ENCODE measurements around the gene MAML1. TPM values are rescaled to one million over a fixed set of nuclear protein-coding genes. Genes with fewer than 3 reads are reported as not detected.

MAML1 gene
- total RNA-seq, 3 donors from 2014 or later = 16.3 to 22.4 (median 21.0) TPM

DNA sequence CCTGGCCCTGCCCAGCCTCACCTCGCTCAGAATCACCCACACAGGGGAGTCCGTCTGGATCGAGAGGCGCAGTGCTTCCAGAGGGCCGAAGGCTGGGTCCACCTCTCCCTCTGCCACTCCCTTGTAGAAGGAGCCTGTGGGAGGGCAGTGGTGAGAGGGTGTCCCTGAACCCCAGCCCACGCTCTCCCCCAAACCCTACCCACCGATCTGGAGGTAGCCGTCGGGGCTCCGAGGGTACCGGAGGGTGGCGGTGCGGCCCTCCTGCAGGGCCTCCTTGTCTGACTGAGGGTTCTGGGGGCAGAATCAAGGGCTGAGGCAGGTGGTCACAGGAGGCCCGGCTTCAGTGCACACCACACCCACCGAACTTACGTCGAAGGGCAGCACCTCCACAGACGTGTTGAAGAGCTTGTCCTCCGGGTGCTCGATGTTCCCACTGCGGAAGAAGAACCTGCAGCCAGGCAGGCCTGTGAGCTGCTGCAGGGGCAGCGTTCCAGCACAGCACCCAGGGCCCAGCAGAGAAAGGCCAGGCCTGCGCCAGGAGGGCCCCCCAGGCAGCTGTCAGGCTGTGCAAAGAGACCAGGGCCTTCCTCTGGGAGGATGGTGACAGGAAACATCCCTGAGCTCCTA, 65.6 kb downstream of the MAML1 start:
- H3K4me1 ChIP-seq = peaks cover 3 to 29% of the 10 kb centered on the region in 2 donors
- intact Hi-C loops (cut with DNase I; ENCODE audit: low total_unique reads) = no loop called here

DNA sequence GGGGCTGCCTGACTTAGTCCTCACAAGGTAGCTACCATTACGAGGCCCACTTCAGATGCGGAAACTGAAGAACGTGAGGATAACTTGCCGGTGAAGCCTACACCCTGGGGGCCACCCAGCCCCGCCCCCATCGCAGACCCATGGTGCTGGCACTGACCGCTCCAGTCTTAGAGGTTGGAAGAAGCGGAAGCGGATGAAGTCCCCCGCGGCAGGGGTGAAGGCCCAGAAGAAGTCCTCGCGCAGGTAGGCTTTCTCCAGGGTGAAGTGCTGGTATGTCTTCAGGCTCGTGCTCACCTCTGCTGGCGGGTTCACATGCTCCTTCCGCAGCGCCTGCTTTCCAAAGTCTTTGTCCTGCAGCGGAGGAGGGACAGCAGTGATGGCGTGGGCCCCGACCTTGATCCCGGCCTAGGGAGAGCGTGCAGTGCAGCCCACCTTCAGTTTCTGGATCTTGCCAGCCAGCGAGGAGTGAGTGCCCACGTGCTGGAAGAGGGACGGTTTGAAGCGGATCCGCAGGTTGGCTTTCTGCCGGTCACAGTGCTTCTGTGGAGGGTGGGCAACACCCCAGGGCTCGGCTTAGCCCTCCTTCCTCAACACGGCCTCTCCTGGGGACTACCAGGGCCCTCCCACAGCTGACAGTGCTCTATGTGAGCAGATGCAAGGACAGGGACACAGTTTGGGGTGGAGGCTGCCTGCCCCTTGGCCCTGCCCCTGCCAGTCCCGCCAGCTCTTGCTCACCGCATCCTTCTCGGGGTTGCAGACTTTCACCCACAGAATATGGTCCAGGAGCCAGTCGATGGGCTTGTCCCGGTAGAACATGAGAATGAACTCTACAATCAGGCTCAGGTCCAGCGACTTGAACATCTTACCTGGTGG, 66.4 kb downstream of the MAML1 start:
- Histone ChIP-seq H3K4me3 (no peak overlapping the region), H3K4me1 (peaks cover under 1 to 31% of the 10 kb centered on the region in 2 donors), H3K27me3 (no peaks in the 10 kb centered on the region), H3K9me3 (no peaks in the 10 kb centered on the region), H3K36me3 (peaks cover 10% of the 10 kb centered on the region), H3K27ac (no peak overlapping the region)
- TF ChIP-seq POLR2A (IDR thresholded peaks at IDR 0.05) (no peak), POLR2AphosphoS5 (IDR thresholded peaks at IDR 0.05) (no peak)
- TF ChIP-seq, protein P1, sequence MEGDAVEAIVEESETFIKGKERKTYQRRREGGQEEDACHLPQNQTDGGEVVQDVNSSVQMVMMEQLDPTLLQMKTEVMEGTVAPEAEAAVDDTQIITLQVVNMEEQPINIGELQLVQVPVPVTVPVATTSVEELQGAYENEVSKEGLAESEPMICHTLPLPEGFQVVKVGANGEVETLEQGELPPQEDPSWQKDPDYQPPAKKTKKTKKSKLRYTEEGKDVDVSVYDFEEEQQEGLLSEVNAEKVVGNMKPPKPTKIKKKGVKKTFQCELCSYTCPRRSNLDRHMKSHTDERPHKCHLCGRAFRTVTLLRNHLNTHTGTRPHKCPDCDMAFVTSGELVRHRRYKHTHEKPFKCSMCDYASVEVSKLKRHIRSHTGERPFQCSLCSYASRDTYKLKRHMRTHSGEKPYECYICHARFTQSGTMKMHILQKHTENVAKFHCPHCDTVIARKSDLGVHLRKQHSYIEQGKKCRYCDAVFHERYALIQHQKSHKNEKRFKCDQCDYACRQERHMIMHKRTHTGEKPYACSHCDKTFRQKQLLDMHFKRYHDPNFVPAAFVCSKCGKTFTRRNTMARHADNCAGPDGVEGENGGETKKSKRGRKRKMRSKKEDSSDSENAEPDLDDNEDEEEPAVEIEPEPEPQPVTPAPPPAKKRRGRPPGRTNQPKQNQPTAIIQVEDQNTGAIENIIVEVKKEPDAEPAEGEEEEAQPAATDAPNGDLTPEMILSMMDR (IDR thresholded peaks at IDR 0.05) = no peak
- intact Hi-C loops (cut with DNase I; ENCODE audit: low total_unique reads) = no loop called here
- DNase-seq (ENCODE audit: low spot score in 2 of 2) = no peak

More for the DNA sequence above, 65.6 kb downstream of the MAML1 start:
- no peaks in the 10 kb centered on the region for H3K27me3 ChIP-seq
- H3K4me3 ChIP-seq = no peak overlapping the region
- peak overlapping the region in 1 of 2 donors; percentile 25 for H3K27ac ChIP-seq
- TF ChIP-seq POLR2AphosphoS5 (IDR thresholded peaks at IDR 0.05) (no peak), POLR2A (IDR thresholded peaks at IDR 0.05) (no peak)
- TF ChIP-seq, protein P1 (IDR thresholded peaks at IDR 0.05) = no peak
- peaks cover 10% of the 10 kb centered on the region for H3K36me3 ChIP-seq
- no peaks in the 10 kb centered on the region for H3K9me3 ChIP-seq
- DNase-seq (ENCODE audit: low spot score in 2 of 2) = no peak

DNA sequence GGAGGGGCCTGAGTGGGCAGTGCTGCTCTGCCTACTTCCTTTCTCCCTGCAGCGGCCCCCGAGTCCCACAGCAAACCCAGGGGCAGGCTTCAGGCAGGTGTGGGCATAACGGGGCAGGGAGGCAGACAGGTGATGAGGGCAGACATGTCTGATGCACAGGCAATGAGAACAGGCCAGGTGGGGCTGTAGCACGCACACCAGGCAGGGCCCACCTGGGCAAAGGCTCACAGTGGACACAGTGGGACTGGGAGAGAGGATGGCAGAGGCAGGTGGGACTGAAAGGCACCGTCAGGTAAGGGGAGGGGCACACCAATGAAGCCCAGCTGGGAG, 67.0 kb downstream of the MAML1 start:
- TF ChIP-seq POLR2AphosphoS5 (IDR thresholded peaks at IDR 0.05) = no peak
- TF ChIP-seq, protein P1 (IDR thresholded peaks at IDR 0.05) = no peak
- TF ChIP-seq POLR2A (IDR thresholded peaks at IDR 0.05) = no peak
- intact Hi-C loops (cut with DNase I; ENCODE audit: low total_unique reads) = no loop called here

DNA sequence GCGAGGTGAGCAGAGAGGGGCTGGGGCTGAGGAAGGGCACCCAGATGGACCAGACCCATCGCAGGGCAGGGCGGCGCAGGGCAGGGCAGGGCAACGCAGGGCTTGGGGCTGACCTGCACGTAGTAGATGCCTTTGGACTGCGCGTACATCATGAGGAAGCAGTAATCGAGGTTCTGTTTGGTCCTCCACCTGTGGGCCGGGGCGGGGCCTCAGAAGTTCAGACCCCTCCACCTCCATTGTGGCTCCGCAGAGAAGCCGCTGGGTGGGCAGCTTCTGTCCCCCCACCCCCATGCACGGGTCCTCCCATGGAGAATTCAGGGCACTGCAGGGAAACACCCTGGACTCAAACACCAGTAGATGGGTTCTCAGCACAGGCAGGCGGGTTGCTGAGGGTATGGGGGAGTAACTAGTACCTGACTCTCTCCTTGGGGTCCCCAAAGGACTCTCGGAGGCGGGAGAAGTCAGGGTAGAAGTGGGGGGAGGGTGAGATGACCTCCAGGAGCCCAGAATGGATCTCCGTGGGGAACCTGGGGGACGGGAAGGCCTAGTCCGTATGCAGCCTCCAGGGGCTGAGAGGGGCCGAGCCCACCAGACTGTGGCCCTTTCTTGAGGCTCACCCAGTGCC, 67.6 kb downstream of the MAML1 start:
- Histone ChIP-seq H3K36me3 (peaks cover 10% of the 10 kb centered on the region), H3K27ac (no peak overlapping the region), H3K27me3 (no peaks in the 10 kb centered on the region), H3K4me3 (no peak overlapping the region), H3K9me3 (no peaks in the 10 kb centered on the region), H3K4me1 (peaks cover 7 to 31% of the 10 kb centered on the region in 2 donors)
- TF ChIP-seq POLR2A (IDR thresholded peaks at IDR 0.05) (no peak), POLR2AphosphoS5 (IDR thresholded peaks at IDR 0.05) (no peak)
- TF ChIP-seq, protein P1 (IDR thresholded peaks at IDR 0.05) = no peak
- intact Hi-C loops (cut with DNase I; ENCODE audit: low total_unique reads) = loop anchor here (5.0 kb wide), 1 partner anchor 473 kb away; no protein-coding TSS in a partner anchor
- no peak for DNase-seq (ENCODE audit: low spot score in 2 of 2)

More for the DNA sequence above, 67.0 kb downstream of the MAML1 start:
- H3K27me3 ChIP-seq = no peaks in the 10 kb centered on the region
- peaks cover 10% of the 10 kb centered on the region for H3K36me3 ChIP-seq
- H3K4me3 ChIP-seq = no peak overlapping the region
- no peak for DNase-seq (ENCODE audit: low spot score in 2 of 2)
- peaks cover 2 to 31% of the 10 kb centered on the region in 2 donors for H3K4me1 ChIP-seq
- H3K9me3 ChIP-seq = no peaks in the 10 kb centered on the region
- H3K27ac ChIP-seq = no peak overlapping the region
